PC-9 (cell line): ENCODE measurements around the gene GFY.

Experiments used
- EZH2 ChIP-seq: fragments of 200-600 bp; sonication (generic); IDR thresholded peaks from 2 replicates; pipeline ENCODE4 v1.8.0; 2017; ENCODE audit warnings: antibody characterized with exemption, low read depth
- TF ChIP-seq, protein P1 (sequence below): fragments of 200-600 bp; sonication (generic); conservative IDR thresholded peaks from 2 replicates; pipeline ENCODE4 v1.6.1; 2017; ENCODE audit warnings: mixed run types, antibody characterized with exemption, mild to moderate bottlenecking, moderate library complexity

DNA sequence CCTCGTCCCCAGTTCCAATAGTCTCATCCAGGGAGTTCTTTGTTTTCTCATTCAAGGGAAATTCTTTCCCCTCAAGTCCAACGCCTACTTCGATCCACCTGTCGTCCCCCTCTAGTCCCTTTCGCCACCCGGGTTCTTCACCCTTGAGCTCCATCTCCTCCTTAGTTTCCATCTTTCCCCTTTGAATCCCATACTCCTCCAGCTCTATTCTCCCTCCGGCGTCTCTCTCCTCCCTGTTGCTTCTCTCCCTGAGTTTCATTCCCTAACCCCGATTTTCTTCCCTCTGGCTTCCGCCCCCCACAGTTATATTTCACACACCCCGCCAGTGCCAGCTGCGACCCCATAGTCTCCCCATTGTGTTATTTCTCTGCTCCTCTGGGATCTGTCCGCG is 16.8 kb downstream of the GFY start:
- TF ChIP-seq, protein P1, sequence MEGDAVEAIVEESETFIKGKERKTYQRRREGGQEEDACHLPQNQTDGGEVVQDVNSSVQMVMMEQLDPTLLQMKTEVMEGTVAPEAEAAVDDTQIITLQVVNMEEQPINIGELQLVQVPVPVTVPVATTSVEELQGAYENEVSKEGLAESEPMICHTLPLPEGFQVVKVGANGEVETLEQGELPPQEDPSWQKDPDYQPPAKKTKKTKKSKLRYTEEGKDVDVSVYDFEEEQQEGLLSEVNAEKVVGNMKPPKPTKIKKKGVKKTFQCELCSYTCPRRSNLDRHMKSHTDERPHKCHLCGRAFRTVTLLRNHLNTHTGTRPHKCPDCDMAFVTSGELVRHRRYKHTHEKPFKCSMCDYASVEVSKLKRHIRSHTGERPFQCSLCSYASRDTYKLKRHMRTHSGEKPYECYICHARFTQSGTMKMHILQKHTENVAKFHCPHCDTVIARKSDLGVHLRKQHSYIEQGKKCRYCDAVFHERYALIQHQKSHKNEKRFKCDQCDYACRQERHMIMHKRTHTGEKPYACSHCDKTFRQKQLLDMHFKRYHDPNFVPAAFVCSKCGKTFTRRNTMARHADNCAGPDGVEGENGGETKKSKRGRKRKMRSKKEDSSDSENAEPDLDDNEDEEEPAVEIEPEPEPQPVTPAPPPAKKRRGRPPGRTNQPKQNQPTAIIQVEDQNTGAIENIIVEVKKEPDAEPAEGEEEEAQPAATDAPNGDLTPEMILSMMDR = no peak
- no peak for TF ChIP-seq EZH2
